Measurements from ENCODE around the gene ADGRG6.

ADGRG6 gene

DNA sequence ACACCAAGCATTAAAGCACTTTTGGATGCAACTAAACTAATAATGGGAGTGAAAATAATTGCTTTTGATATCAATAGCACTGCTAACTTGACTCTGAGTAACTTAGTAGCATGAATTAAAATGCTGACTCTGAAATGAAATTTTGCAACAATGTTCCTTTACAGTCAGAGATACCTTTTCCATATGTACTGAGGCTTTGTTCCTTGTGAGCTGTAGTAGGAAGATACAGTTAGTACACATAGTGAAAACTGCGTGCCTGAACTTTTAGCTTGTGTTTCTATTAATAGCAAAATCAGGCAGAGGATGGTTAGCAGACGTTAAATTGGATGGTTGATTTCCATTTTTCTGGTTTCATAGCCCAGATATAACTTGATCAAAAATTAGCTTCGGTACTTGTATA, 18.6 kb downstream of the ADGRG6 start:
- DNase-seq (ENCODE audit: low read depth, low spot score): no peak
- Histone ChIP-seq H3K4me3 (no peak overlapping the region), H3K36me3 (ENCODE audit: insufficient read depth, low read length) (no peaks in the 10 kb centered on the region), H3K9ac (ENCODE audit: insufficient read length) (no peak overlapping the region), H3K27ac (no peak overlapping the region), H3K9me3 (ENCODE audit: low read depth, low read length) (no peaks in the 10 kb centered on the region)
- no peak for TF ChIP-seq POLR2AphosphoS5 (IDR thresholded peaks at IDR 0.05; ENCODE audit: borderline replicate concordance, low read depth, low read length)
- no peak for TF ChIP-seq EZH2 (IDR thresholded peaks at IDR 0.05)
- TF ChIP-seq FOXP2 (optimal IDR thresholded peaks at IDR 0.05; ENCODE audit: control extremely low read depth, extremely low read length, insufficient read depth): no peak

DNA sequence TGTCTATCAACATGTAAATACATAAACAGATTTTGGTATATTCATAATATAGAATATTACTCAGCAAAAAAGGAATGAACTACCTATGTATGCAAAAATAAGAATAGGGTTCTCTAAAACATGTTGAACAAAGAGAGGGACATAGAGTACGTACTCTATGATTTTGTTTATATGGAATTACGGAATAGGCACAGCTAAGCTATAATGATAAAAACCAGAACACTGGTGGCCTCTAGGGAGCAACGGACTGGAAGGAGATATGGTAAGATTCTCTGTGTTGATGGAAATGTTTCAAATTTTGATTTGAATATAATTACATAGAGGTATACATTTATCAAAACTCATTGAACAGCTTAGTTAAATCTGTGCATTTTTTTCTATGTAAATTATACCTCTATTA, 19.6 kb downstream of the ADGRG6 start:
- Histone ChIP-seq H3K9me3 (ENCODE audit: low read depth, low read length) (no peaks in the 10 kb centered on the region), H3K9ac (ENCODE audit: insufficient read length) (no peak overlapping the region), H3K27ac (no peak overlapping the region), H3K36me3 (ENCODE audit: insufficient read depth, low read length) (no peaks in the 10 kb centered on the region), H3K4me3 (no peak overlapping the region)
- no peak for TF ChIP-seq EZH2 (IDR thresholded peaks at IDR 0.05)
- DNase-seq (ENCODE audit: low read depth, low spot score): no peak

DNA sequence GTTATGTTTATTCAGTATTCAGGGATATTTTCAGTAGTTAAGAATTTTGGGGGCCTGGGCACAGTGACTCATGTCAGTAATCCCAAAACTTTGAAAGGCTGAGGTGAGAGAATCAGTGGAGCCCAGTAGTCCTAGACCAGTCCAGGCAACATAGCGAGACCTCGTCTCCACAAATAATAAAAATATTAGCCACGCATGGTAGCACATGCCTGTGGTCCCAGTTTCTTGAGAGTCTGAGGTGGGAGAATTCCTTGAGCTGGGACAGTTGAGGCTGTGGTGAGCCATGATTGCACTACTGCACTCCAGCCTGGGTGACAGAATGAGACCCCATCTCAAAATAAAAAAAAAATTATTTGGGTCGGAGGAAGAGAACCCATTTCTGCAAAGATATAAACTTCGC, 20.3 kb downstream of the ADGRG6 start:
- TF ChIP-seq FOXP2 (optimal IDR thresholded peaks at IDR 0.05; ENCODE audit: control extremely low read depth, extremely low read length, insufficient read depth) (no peak), POLR2AphosphoS5 (IDR thresholded peaks at IDR 0.05; ENCODE audit: borderline replicate concordance, low read depth, low read length) (no peak), EZH2 (IDR thresholded peaks at IDR 0.05) (no peak)
- Histone ChIP-seq H3K27ac (no peak overlapping the region), H3K9ac (ENCODE audit: insufficient read length) (no peak overlapping the region), H3K36me3 (ENCODE audit: insufficient read depth, low read length) (no peaks in the 10 kb centered on the region), H3K4me3 (no peak overlapping the region), H3K9me3 (ENCODE audit: low read depth, low read length) (no peaks in the 10 kb centered on the region)
- DNase-seq (ENCODE audit: low read depth, low spot score): no peak

DNA sequence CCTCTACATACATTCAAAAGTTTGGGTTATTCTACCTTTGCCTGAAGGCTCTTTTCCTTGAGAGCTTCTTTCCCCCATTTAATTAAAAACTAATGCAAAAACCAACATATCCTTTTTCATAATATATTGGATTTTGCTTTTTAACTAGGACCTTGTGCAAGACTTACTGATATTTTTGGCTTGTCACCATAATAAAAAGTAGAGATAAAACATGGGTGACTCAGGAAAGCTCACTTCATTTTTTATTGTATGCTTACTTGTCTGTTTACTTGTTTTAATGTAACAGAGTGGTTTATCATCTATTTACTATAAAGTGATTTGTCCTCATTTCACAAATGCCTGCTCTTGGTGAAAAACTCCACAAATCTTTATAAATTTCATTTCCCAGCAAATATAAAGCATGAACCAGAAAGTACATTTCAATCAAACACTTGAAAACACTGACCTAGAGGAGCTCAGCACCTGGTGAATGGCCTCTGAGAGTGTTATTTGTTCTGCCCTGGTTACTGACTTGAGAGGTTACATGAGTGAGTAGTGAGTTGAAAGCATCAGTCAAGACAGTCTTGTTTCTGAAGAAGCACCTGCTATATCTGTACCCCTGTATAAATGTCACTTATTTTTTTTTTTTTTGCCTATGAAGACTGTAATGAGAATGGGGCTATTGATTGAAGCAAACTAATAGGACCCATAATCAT, 20.8 kb downstream of the ADGRG6 start:
- no peak overlapping the region for H3K9ac ChIP-seq (ENCODE audit: insufficient read length)
- H3K9me3 ChIP-seq (ENCODE audit: low read depth, low read length): no peaks in the 10 kb centered on the region
- H3K4me3 ChIP-seq: no peak overlapping the region
- no peak overlapping the region for H3K27ac ChIP-seq
- no peak for DNase-seq (ENCODE audit: low read depth, low spot score)
- no peaks in the 10 kb centered on the region for H3K36me3 ChIP-seq (ENCODE audit: insufficient read depth, low read length)
- TF ChIP-seq EZH2 (IDR thresholded peaks at IDR 0.05) (no peak), FOXP2 (optimal IDR thresholded peaks at IDR 0.05; ENCODE audit: control extremely low read depth, extremely low read length, insufficient read depth) (no peak), POLR2AphosphoS5 (IDR thresholded peaks at IDR 0.05; ENCODE audit: borderline replicate concordance, low read depth, low read length) (no peak)

DNA sequence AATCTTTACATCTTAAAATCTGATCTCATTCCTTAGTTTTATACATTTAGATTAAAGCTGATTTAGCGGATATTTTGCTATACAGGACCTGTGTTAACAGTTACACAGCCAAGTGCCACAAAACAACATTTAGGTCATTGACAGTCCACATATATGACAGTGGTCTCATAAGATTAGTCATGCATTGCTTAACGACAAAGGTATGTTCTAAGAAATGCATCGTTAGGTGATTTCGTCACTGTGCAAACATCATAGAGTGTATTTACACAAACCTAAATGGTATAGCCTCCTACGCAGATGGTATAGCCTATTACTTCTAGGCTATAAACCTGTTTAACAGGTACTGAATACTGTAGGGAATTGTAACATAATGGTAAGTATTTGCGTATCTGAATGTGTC, 21.6 kb downstream of the ADGRG6 start:
- Histone ChIP-seq H3K36me3 (ENCODE audit: insufficient read depth, low read length) (no peaks in the 10 kb centered on the region), H3K27ac (no peak overlapping the region), H3K9me3 (ENCODE audit: low read depth, low read length) (no peaks in the 10 kb centered on the region), H3K9ac (ENCODE audit: insufficient read length) (no peak overlapping the region), H3K4me3 (no peak overlapping the region)
- TF ChIP-seq FOXP2 (optimal IDR thresholded peaks at IDR 0.05; ENCODE audit: control extremely low read depth, extremely low read length, insufficient read depth) (no peak), POLR2AphosphoS5 (IDR thresholded peaks at IDR 0.05; ENCODE audit: borderline replicate concordance, low read depth, low read length) (no peak)
- no peak for DNase-seq (ENCODE audit: low read depth, low spot score)

DNA sequence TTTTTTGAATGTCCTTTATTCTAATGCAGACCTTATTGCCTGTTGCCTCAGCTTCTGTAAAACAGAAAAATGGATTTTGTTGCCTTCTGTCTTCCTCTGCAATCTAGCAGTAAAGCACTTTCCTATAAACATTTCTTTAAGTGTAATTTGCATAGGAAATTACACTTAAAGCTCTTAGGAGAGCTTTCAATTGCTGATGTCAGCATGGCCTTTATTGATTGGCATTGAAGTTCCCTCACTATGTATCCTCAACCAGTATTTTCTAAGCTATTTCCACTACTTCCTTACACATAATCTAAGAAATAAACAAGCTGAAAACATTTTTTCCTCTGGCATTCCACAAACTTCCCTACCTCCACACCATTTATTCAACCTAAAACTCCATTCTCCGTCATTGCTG, 22.3 kb downstream of the ADGRG6 start:
- Histone ChIP-seq H3K4me3 (no peak overlapping the region), H3K27ac (no peak overlapping the region), H3K9ac (ENCODE audit: insufficient read length) (no peak overlapping the region), H3K9me3 (ENCODE audit: low read depth, low read length) (no peaks in the 10 kb centered on the region), H3K36me3 (ENCODE audit: insufficient read depth, low read length) (no peaks in the 10 kb centered on the region)
- no peak for DNase-seq (ENCODE audit: low read depth, low spot score)
- TF ChIP-seq EZH2 (IDR thresholded peaks at IDR 0.05): no peak

DNA sequence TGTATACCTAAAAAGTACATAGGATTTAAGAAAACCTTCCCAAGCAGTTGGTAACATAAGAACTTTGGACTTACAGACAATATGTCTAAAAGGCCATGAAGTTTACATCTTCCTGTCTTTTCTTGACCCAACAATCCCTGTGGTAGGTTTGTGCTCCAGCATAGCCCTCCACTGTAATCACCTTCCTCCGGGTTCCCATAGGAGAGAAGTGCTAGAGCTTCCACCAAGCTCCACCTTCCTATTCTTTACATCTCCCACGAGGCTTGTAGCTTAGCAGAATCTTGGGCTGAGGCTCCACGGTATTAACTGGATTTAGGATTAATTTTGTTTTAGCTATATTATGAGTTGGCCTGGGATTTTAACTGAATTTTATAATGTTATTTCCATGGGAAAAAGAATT, 23.3 kb downstream of the ADGRG6 start:
- no peaks in the 10 kb centered on the region for H3K36me3 ChIP-seq (ENCODE audit: insufficient read depth, low read length)
- no peak for DNase-seq (ENCODE audit: low read depth, low spot score)
- H3K4me3 ChIP-seq: no peak overlapping the region
- no peak for TF ChIP-seq FOXP2 (optimal IDR thresholded peaks at IDR 0.05; ENCODE audit: control extremely low read depth, extremely low read length, insufficient read depth)
- no peak for TF ChIP-seq EZH2 (IDR thresholded peaks at IDR 0.05)
- no peak for TF ChIP-seq POLR2AphosphoS5 (IDR thresholded peaks at IDR 0.05; ENCODE audit: borderline replicate concordance, low read depth, low read length)
- no peak overlapping the region for H3K27ac ChIP-seq
- no peaks in the 10 kb centered on the region for H3K9me3 ChIP-seq (ENCODE audit: low read depth, low read length)
- H3K9ac ChIP-seq (ENCODE audit: insufficient read length): no peak overlapping the region

DNA sequence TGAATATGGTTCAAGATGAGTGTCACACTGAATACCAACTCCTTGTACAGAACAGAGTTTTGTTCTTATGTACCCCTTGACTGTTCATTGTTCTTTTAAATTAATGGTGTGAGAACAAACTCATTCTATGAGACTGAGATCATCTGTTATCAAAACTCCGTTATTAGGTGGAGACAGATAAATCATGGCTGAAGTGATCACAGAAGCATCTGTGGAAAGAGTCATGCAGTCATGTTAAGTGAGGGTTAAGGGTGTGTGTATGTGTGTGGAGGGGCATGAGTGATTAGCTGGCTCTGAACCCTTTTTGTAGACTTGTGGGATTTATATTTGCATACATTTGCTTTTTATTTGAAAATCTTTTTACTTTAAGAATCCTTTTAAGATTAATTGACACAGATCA, 24.7 kb downstream of the ADGRG6 start:
- no peak for DNase-seq (ENCODE audit: low read depth, low spot score)
- no peak overlapping the region for H3K27ac ChIP-seq
- H3K9ac ChIP-seq (ENCODE audit: insufficient read length): no peak overlapping the region
- TF ChIP-seq POLR2AphosphoS5 (IDR thresholded peaks at IDR 0.05; ENCODE audit: borderline replicate concordance, low read depth, low read length) (no peak), EZH2 (IDR thresholded peaks at IDR 0.05) (no peak), FOXP2 (optimal IDR thresholded peaks at IDR 0.05; ENCODE audit: control extremely low read depth, extremely low read length, insufficient read depth) (no peak)
- no peak overlapping the region for H3K4me3 ChIP-seq
- H3K9me3 ChIP-seq (ENCODE audit: low read depth, low read length): no peaks in the 10 kb centered on the region
- H3K36me3 ChIP-seq (ENCODE audit: insufficient read depth, low read length): no peaks in the 10 kb centered on the region

DNA sequence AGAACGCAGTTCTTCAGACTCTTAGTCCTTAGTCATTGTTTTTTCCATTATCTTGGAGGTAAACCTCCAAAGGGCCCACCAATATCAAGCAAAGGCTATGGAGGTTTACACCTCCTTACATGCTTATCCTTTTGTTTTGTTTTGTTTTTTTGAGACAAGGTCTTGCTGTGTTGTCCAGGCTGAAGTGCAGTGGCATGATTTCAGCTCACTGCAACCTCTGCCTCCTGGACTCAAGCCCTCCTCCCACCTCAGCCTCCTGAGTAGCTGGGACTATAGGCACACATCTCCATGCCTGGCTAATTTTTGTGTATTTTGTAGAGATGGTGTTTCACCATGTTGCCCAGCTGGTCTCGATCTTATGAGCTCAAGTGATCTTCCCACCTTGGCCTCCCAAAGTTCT, 26.3 kb downstream of the ADGRG6 start:
- DNase-seq (ENCODE audit: low read depth, low spot score): no peak
- no peak overlapping the region for H3K9ac ChIP-seq (ENCODE audit: insufficient read length)
- no peak overlapping the region for H3K4me3 ChIP-seq
- no peaks in the 10 kb centered on the region for H3K9me3 ChIP-seq (ENCODE audit: low read depth, low read length)
- H3K36me3 ChIP-seq (ENCODE audit: insufficient read depth, low read length): no peaks in the 10 kb centered on the region
- TF ChIP-seq FOXP2 (optimal IDR thresholded peaks at IDR 0.05; ENCODE audit: control extremely low read depth, extremely low read length, insufficient read depth) (no peak), POLR2AphosphoS5 (IDR thresholded peaks at IDR 0.05; ENCODE audit: borderline replicate concordance, low read depth, low read length) (no peak), EZH2 (IDR thresholded peaks at IDR 0.05) (no peak)
- no peak overlapping the region for H3K27ac ChIP-seq

Data from SK-N-MC (cell line).